ENCODE data around the gene FBXL7.

FBXL7 gene

GRCh38 chr5:15515229-15515628, 15.2 kb downstream of the FBXL7 start:
- Histone ChIP-seq H2BK5ac (ENCODE audit: low read depth, low read length, poor library complexity) (no peak overlapping the region), H3K36me3 (ENCODE audit: control insufficient read depth in 1 of 2, insufficient read depth in 2 of 2, low read length in 2 of 2) (peaks cover 0 to 4% of the 10 kb centered on the region in 2 experiments), H2BK12ac (ENCODE audit: low read length) (no peak overlapping the region), H3K27me3 (ENCODE audit: insufficient read depth, low read length) (no peaks in the 10 kb centered on the region), H3K27ac (ENCODE audit: low read depth, low read length) (no peak overlapping the region), H3K9me3 (ENCODE audit: insufficient read depth, low read depth, low read length) (no peaks in the 10 kb centered on the region), H3K4me2 (ENCODE audit: low read length) (no peak overlapping the region), H3K4ac (ENCODE audit: low read depth, low read length) (no peak overlapping the region), H4K12ac (ENCODE audit: low read depth, low read length) (no peak overlapping the region), H4K8ac (ENCODE audit: low read depth, low read length) (no peak overlapping the region), H3K79me1 (ENCODE audit: low read length) (no peaks in the 10 kb centered on the region), H3K79me2 (ENCODE audit: control insufficient read depth, insufficient read depth, low read length, poor library complexity) (no peaks in the 10 kb centered on the region), H3K4me1 (ENCODE audit: control insufficient read depth in 1 of 2, insufficient read depth in 2 of 2, low read length in 2 of 2) (peaks cover 0 to 2% of the 10 kb centered on the region in 2 experiments), H3K18ac (ENCODE audit: low read length) (no peak overlapping the region), H3K9ac (ENCODE audit: low read length) (no peak overlapping the region), H2BK120ac (ENCODE audit: insufficient read depth, low read length, poor library complexity) (no peak overlapping the region), H4K91ac (ENCODE audit: low read depth, low read length) (no peak overlapping the region), H3K23ac (ENCODE audit: low read length) (no peak overlapping the region), H2AFZ (ENCODE audit: insufficient read depth, low read length, poor library complexity) (no peak overlapping the region), H3K14ac (ENCODE audit: low read length) (no peak overlapping the region), H2AK5ac (ENCODE audit: low read length) (no peak overlapping the region), H3K4me3 (ENCODE audit: low read depth, low read length) (no peak overlapping the region)
- DNase-seq = no peak
- no CpG with 5 or more reads among the region's 1 CpG for WGBS (ENCODE audit: extremely low coverage, insufficient coverage, insufficient read length)

GRCh38 chr5:15516486-15516885, 16.5 kb downstream of the FBXL7 start:
- Histone ChIP-seq H3K4me3 (ENCODE audit: low read depth, low read length) (no peak overlapping the region), H2BK5ac (ENCODE audit: low read depth, low read length, poor library complexity) (no peak overlapping the region), H3K14ac (ENCODE audit: low read length) (no peak overlapping the region), H3K4ac (ENCODE audit: low read depth, low read length) (no peak overlapping the region), H3K4me1 (ENCODE audit: control insufficient read depth in 1 of 2, insufficient read depth in 2 of 2, low read length in 2 of 2) (no peaks in the 10 kb centered on the region), H2BK120ac (ENCODE audit: insufficient read depth, low read length, poor library complexity) (no peak overlapping the region), H3K4me2 (ENCODE audit: low read length) (no peak overlapping the region), H4K8ac (ENCODE audit: low read depth, low read length) (no peak overlapping the region), H3K9me3 (ENCODE audit: insufficient read depth, low read depth, low read length) (no peaks in the 10 kb centered on the region), H3K27me3 (ENCODE audit: insufficient read depth, low read length) (no peaks in the 10 kb centered on the region), H2BK12ac (ENCODE audit: low read length) (no peak overlapping the region), H3K9ac (ENCODE audit: low read length) (no peak overlapping the region), H2AFZ (ENCODE audit: insufficient read depth, low read length, poor library complexity) (no peak overlapping the region), H3K36me3 (ENCODE audit: control insufficient read depth in 1 of 2, insufficient read depth in 2 of 2, low read length in 2 of 2) (peaks cover 0 to 4% of the 10 kb centered on the region in 2 experiments), H3K27ac (ENCODE audit: low read depth, low read length) (no peak overlapping the region), H3K23ac (ENCODE audit: low read length) (no peak overlapping the region), H3K79me1 (ENCODE audit: low read length) (no peaks in the 10 kb centered on the region), H4K12ac (ENCODE audit: low read depth, low read length) (no peak overlapping the region), H3K79me2 (ENCODE audit: control insufficient read depth, insufficient read depth, low read length, poor library complexity) (no peaks in the 10 kb centered on the region), H3K18ac (ENCODE audit: low read length) (no peak overlapping the region), H4K91ac (ENCODE audit: low read depth, low read length) (no peak overlapping the region), H2AK5ac (ENCODE audit: low read length) (no peak overlapping the region)
- WGBS (ENCODE audit: extremely low coverage, insufficient coverage, insufficient read length) = no CpG with 5 or more reads among the region's 12 CpGs
- no peak for DNase-seq

- Histone ChIP-seq H3K27ac (ENCODE audit: low read depth, low read length) (no peak overlapping the region), H2BK120ac (ENCODE audit: insufficient read depth, low read length, poor library complexity) (no peak overlapping the region)
- peak; percentile 48 to 73 for DNase-seq
These were observed 18.8 kb downstream of the FBXL7 start for GRCh38 chr5:15518786-15519185.

GRCh38 chr5:15520856-15521255, 20.9 kb downstream of the FBXL7 start:
- no peak for DNase-seq
- no peaks in the 10 kb centered on the region for H3K79me1 ChIP-seq (ENCODE audit: low read length)
- no peaks in the 10 kb centered on the region for H3K4me1 ChIP-seq (ENCODE audit: control insufficient read depth in 1 of 2, insufficient read depth in 2 of 2, low read length in 2 of 2)
- WGBS (ENCODE audit: extremely low coverage, insufficient coverage, insufficient read length) = no CpG with 5 or more reads among the region's 5 CpGs
- H2BK120ac ChIP-seq (ENCODE audit: insufficient read depth, low read length, poor library complexity) = no peak overlapping the region
- H3K9ac ChIP-seq (ENCODE audit: low read length) = no peak overlapping the region
- no peaks in the 10 kb centered on the region for H3K79me2 ChIP-seq (ENCODE audit: control insufficient read depth, insufficient read depth, low read length, poor library complexity)
- H3K14ac ChIP-seq (ENCODE audit: low read length) = no peak overlapping the region
- no peak overlapping the region for H3K4me3 ChIP-seq (ENCODE audit: low read depth, low read length)
- H3K27me3 ChIP-seq (ENCODE audit: insufficient read depth, low read length) = no peaks in the 10 kb centered on the region
- no peaks in the 10 kb centered on the region for H3K36me3 ChIP-seq (ENCODE audit: control insufficient read depth in 1 of 2, insufficient read depth in 2 of 2, low read length in 2 of 2)
- no peak overlapping the region for H3K18ac ChIP-seq (ENCODE audit: low read length)
- no peak overlapping the region for H4K12ac ChIP-seq (ENCODE audit: low read depth, low read length)
- H3K9me3 ChIP-seq (ENCODE audit: insufficient read depth, low read depth, low read length) = no peaks in the 10 kb centered on the region
- H2AK5ac ChIP-seq (ENCODE audit: low read length) = no peak overlapping the region
- no peak overlapping the region for H3K27ac ChIP-seq (ENCODE audit: low read depth, low read length)
- H4K8ac ChIP-seq (ENCODE audit: low read depth, low read length) = no peak overlapping the region
- no peak overlapping the region for H2AFZ ChIP-seq (ENCODE audit: insufficient read depth, low read length, poor library complexity)
- no peak overlapping the region for H3K23ac ChIP-seq (ENCODE audit: low read length)
- no peak overlapping the region for H3K4me2 ChIP-seq (ENCODE audit: low read length)
- no peak overlapping the region for H2BK12ac ChIP-seq (ENCODE audit: low read length)
- no peak overlapping the region for H4K91ac ChIP-seq (ENCODE audit: low read depth, low read length)
- no peak overlapping the region for H3K4ac ChIP-seq (ENCODE audit: low read depth, low read length)
- H2BK5ac ChIP-seq (ENCODE audit: low read depth, low read length, poor library complexity) = no peak overlapping the region

More at GRCh38 chr5:15518786-15519185, 18.8 kb downstream of the FBXL7 start:
- H3K36me3 ChIP-seq (ENCODE audit: control insufficient read depth in 1 of 2, insufficient read depth in 2 of 2, low read length in 2 of 2) = peaks cover 0 to 4% of the 10 kb centered on the region in 2 experiments
- H3K23ac ChIP-seq (ENCODE audit: low read length) = no peak overlapping the region
- no CpG with 5 or more reads among the region's 9 CpGs for WGBS (ENCODE audit: extremely low coverage, insufficient coverage, insufficient read length)
- no peaks in the 10 kb centered on the region for H3K9me3 ChIP-seq (ENCODE audit: insufficient read depth, low read depth, low read length)
- H3K4me3 ChIP-seq (ENCODE audit: low read depth, low read length) = no peak overlapping the region
- H4K8ac ChIP-seq (ENCODE audit: low read depth, low read length) = no peak overlapping the region
- no peak overlapping the region for H3K9ac ChIP-seq (ENCODE audit: low read length)
- H3K27me3 ChIP-seq (ENCODE audit: insufficient read depth, low read length) = no peaks in the 10 kb centered on the region
- H3K18ac ChIP-seq (ENCODE audit: low read length) = no peak overlapping the region
- no peak overlapping the region for H4K91ac ChIP-seq (ENCODE audit: low read depth, low read length)
- H4K12ac ChIP-seq (ENCODE audit: low read depth, low read length) = no peak overlapping the region
- no peak overlapping the region for H2AK5ac ChIP-seq (ENCODE audit: low read length)
- no peak overlapping the region for H3K14ac ChIP-seq (ENCODE audit: low read length)
- no peak overlapping the region for H2BK5ac ChIP-seq (ENCODE audit: low read depth, low read length, poor library complexity)
- no peaks in the 10 kb centered on the region for H3K79me2 ChIP-seq (ENCODE audit: control insufficient read depth, insufficient read depth, low read length, poor library complexity)
- no peak overlapping the region for H3K4ac ChIP-seq (ENCODE audit: low read depth, low read length)
- no peak overlapping the region for H3K4me2 ChIP-seq (ENCODE audit: low read length)
- H2AFZ ChIP-seq (ENCODE audit: insufficient read depth, low read length, poor library complexity) = no peak overlapping the region
- no peak overlapping the region for H2BK12ac ChIP-seq (ENCODE audit: low read length)
- H3K4me1 ChIP-seq (ENCODE audit: control insufficient read depth in 1 of 2, insufficient read depth in 2 of 2, low read length in 2 of 2) = no peaks in the 10 kb centered on the region
- H3K79me1 ChIP-seq (ENCODE audit: low read length) = no peaks in the 10 kb centered on the region
